H1 (cell line): ENCODE measurements around the gene KNOP1. TPM values are rescaled to one million over a fixed set of nuclear protein-coding genes. Genes with fewer than 3 reads are reported as not detected.

Source experiments
- CTCF ChIA-PET: fragments of 300-600 bp; sonication (Branson Sonifier 250); formaldehyde crosslinking; loops from one replicate; lab custom pipeline; 2021; ENCODE audit not compliant: partially characterized antibody; lab: Charles Lee
- POLR2A ChIA-PET: fragments of 300-600 bp; sonication (Branson Sonifier 250); formaldehyde crosslinking; loops from one replicate; lab custom pipeline; 2021; ENCODE audit warnings: inconsistent platforms; ENCODE audit not compliant: partially characterized antibody; lab: Charles Lee
- DNase-seq, 2 experiments: peaks; one replicate each; pipeline versions ENCODE4 v3.0.0 to v3.0.0-alpha.2; 2010 to 2022; ENCODE audit warnings: low spot score in 2 of 2, low read depth in 1 of 2, mixed read lengths in 1 of 2
- FAIRE-seq: peaks from 2 replicates; lab custom pipeline; 2011; peaks lifted over from hg19 to GRCh38; lab: Jason Lieb, UNC
- H2AFZ ChIP-seq: 2 replicates; pipeline ENCODE4 v1.8.1; 2012; ENCODE audit warnings: low read length, inconsistent platforms
- H2AK5ac ChIP-seq: 2 replicates; pipeline ENCODE4 v1.6.1; 2013; ENCODE audit warnings: low read depth, low read length
- H2BK120ac ChIP-seq: replicated peaks from 2 replicates; pipeline ENCODE3; 2013; ENCODE audit warnings: low read depth, low read length, inconsistent platforms
- H2BK12ac ChIP-seq: 2 replicates; pipeline ENCODE4 v1.6.1; 2013; ENCODE audit warnings: low read depth, low read length
- H2BK15ac ChIP-seq: 2 replicates; pipeline ENCODE4 v1.6.1; 2013; ENCODE audit warnings: low read length
- H2BK20ac ChIP-seq: 2 replicates; pipeline ENCODE4 v1.6.1; 2013; ENCODE audit warnings: low read length
- H2BK5ac ChIP-seq: 2 replicates; pipeline ENCODE4 v1.6.1; 2013; ENCODE audit warnings: low read depth, low read length
- H3K14ac ChIP-seq: 2 replicates; pipeline ENCODE4 v1.6.1; 2013; ENCODE audit warnings: inconsistent platforms; ENCODE audit not compliant: insufficient read length
- H3K18ac ChIP-seq: 2 replicates; pipeline ENCODE4 v1.6.1; 2013; ENCODE audit warnings: low read length; ENCODE audit errors: extremely low read depth
- H3K23ac ChIP-seq: 2 replicates; pipeline ENCODE4 v1.6.1; 2013; ENCODE audit warnings: inconsistent platforms; ENCODE audit not compliant: insufficient read length
- H3K23me2 ChIP-seq: 2 replicates; pipeline ENCODE4 v1.6.1; 2013; ENCODE audit warnings: low read depth, low read length
- H3K27ac ChIP-seq: 2 replicates; pipeline ENCODE4 v1.6.1; 2011; ENCODE audit warnings: low read depth, low read length, inconsistent platforms
- H3K27me3 ChIP-seq, 4 experiments: replicated peaks in 1 of 4; 1 replicate in 1 of 4; 2 replicates in 3 of 4; pipeline versions ENCODE4 v1.6.1 to v1.8.1; 2011 to 2013; ENCODE audit warnings: low read length in 3 of 4, mild to moderate bottlenecking in 3 of 4, inconsistent platforms in 2 of 4, mixed read lengths in 2 of 4, moderate library complexity in 1 of 4; ENCODE audit not compliant: control insufficient read depth in 3 of 4, insufficient read depth in 3 of 4; ENCODE audit errors: extremely low read depth in 1 of 4
- H3K36me3 ChIP-seq, 4 experiments: 2 replicates each; pipeline versions ENCODE4 v1.6.1 to v1.8.1; 2011 to 2013; ENCODE audit warnings: mild to moderate bottlenecking in 4 of 4, low read length in 3 of 4, moderate library complexity in 2 of 4, control low read depth in 1 of 4, inconsistent platforms in 1 of 4; ENCODE audit not compliant: insufficient read depth in 4 of 4, control insufficient read depth in 2 of 4
- H3K4ac ChIP-seq: replicated peaks from 2 replicates; pipeline ENCODE3; 2013; ENCODE audit warnings: low read length, low read depth, mixed read lengths, inconsistent platforms; ENCODE audit not compliant: insufficient read length
- H3K4me1 ChIP-seq, 4 experiments: replicated peaks in 1 of 4; 1 replicate in 1 of 4; 2 replicates in 3 of 4; pipeline versions ENCODE4 v1.6.1 to v1.8.1; 2011 to 2013; ENCODE audit warnings: low read length in 3 of 4, inconsistent platforms in 2 of 4, mixed read lengths in 1 of 4; ENCODE audit not compliant: insufficient read depth in 4 of 4, control insufficient read depth in 3 of 4
- H3K4me2 ChIP-seq, 2 experiments: 2 replicates each; pipeline versions ENCODE4 v1.6.1 to v1.8.1; 2011 to 2013; ENCODE audit warnings: low read depth in 2 of 2, low read length in 2 of 2, control low read depth in 1 of 2, inconsistent platforms in 1 of 2, mild to moderate bottlenecking in 1 of 2; ENCODE audit not compliant: insufficient read depth in 1 of 2
- H3K4me3 ChIP-seq, 4 experiments: fragments of 200-600, 300-600 bp in 1 of 4; sonication (generic), shearing (Covaris generic), sonication (Bioruptor Twin) in 1 of 4; 2 replicates each; pipeline versions ENCODE4 v1.5.1 to v1.8.1; 2011 to 2016; ENCODE audit warnings: low read length in 4 of 4, low read depth in 3 of 4, control low read depth in 2 of 4, inconsistent platforms in 2 of 4, mild to moderate bottlenecking in 2 of 4, mixed read lengths in 1 of 4, moderate library complexity in 1 of 4; ENCODE audit not compliant: insufficient read depth in 2 of 4; ENCODE audit errors: extremely low read depth in 1 of 4
- H3K56ac ChIP-seq: replicated peaks from 2 replicates; pipeline ENCODE3; 2013; ENCODE audit warnings: low read depth, mild to moderate bottlenecking, mixed read lengths, low read length, inconsistent platforms; ENCODE audit not compliant: insufficient read length
- H3K79me1 ChIP-seq: 2 replicates; pipeline ENCODE4 v1.6.1; 2013; ENCODE audit warnings: low read depth, low read length, control low read depth
- H3K79me2 ChIP-seq, 2 experiments: 2 replicates each; pipeline versions ENCODE4 v1.6.1 to v1.8.1; 2012 to 2013; ENCODE audit warnings: low read length in 2 of 2, mild to moderate bottlenecking in 2 of 2, inconsistent platforms in 1 of 2; ENCODE audit not compliant: insufficient read depth in 2 of 2, control insufficient read depth in 1 of 2
- H3K9ac ChIP-seq, 4 experiments: replicated peaks in 1 of 4; 1 replicate in 1 of 4; 2 replicates in 3 of 4; pipeline versions ENCODE4 v1.6.1 to v1.8.1; 2011 to 2013; ENCODE audit warnings: low read depth in 3 of 4, low read length in 3 of 4, control low read depth in 2 of 4, mild to moderate bottlenecking in 2 of 4, moderate library complexity in 2 of 4, inconsistent platforms in 1 of 4; ENCODE audit errors: extremely low read depth in 1 of 4
- H3K9me3 ChIP-seq, 2 experiments: 2 replicates each; pipeline versions ENCODE4 v1.6.1 to v1.8.1; 2012 to 2013; ENCODE audit warnings: mild to moderate bottlenecking in 2 of 2, moderate library complexity in 2 of 2, control low read depth in 1 of 2, inconsistent platforms in 1 of 2, low read depth in 1 of 2, low read length in 1 of 2, mixed read lengths in 1 of 2; ENCODE audit not compliant: insufficient read depth in 2 of 2
- H4K20me1 ChIP-seq, 2 experiments: replicated peaks in 1 of 2; 2 replicates each; pipeline versions ENCODE3 to v1.8.1; 2011 to 2013; ENCODE audit warnings: inconsistent platforms in 2 of 2, low read length in 2 of 2, mild to moderate bottlenecking in 1 of 2; ENCODE audit not compliant: insufficient read depth in 2 of 2, control insufficient read depth in 1 of 2
- H4K5ac ChIP-seq: 2 replicates; pipeline ENCODE4 v1.6.1; 2013; ENCODE audit warnings: low read length, low read depth, mixed read lengths, inconsistent platforms; ENCODE audit not compliant: insufficient read length
- H4K8ac ChIP-seq: 2 replicates; pipeline ENCODE4 v1.8.0; 2013; ENCODE audit warnings: mild to moderate bottlenecking, moderate library complexity, low read length, inconsistent platforms; ENCODE audit not compliant: insufficient read depth; ENCODE audit errors: extremely low read depth
- H4K91ac ChIP-seq: replicated peaks from 2 replicates; pipeline ENCODE3; 2013; ENCODE audit warnings: low read length, mixed read lengths, inconsistent platforms; ENCODE audit not compliant: insufficient read length
- GTF2F1 ChIP-seq: IDR thresholded peaks from 2 replicates; pipeline ENCODE4 v1.6.1; 2012; ENCODE audit warnings: low read depth, low read length, improper control_type of control experiment, borderline replicate concordance
- RAD21 ChIP-seq, 2 experiments: IDR thresholded peaks in 1 of 2; conservative IDR thresholded peaks in 1 of 2; 2 replicates each; pipeline ENCODE4 v1.6.1; 2011; ENCODE audit warnings: low read depth in 2 of 2, low read length in 2 of 2, improper control_type of control experiment in 1 of 2, inconsistent platforms in 1 of 2, mild to moderate bottlenecking in 1 of 2, moderate library complexity in 1 of 2
- SP4 ChIP-seq: IDR thresholded peaks from 2 replicates; pipeline ENCODE4 v1.6.1; 2012; ENCODE audit warnings: low read length, inconsistent platforms
- TBP ChIP-seq: IDR thresholded peaks from 2 replicates; pipeline ENCODE4 v1.6.1; 2011; ENCODE audit warnings: low read depth, low read length, improper control_type of control experiment
- TCF12 ChIP-seq: IDR thresholded peaks from 2 replicates; pipeline ENCODE4 v1.6.1; 2011; ENCODE audit warnings: low read depth, mild to moderate bottlenecking, low read length
- TEAD4 ChIP-seq: IDR thresholded peaks from 2 replicates; pipeline ENCODE4 v1.6.1; 2012; ENCODE audit warnings: low read depth, low read length, inconsistent platforms, mixed read lengths
- YY1 ChIP-seq: IDR thresholded peaks from 2 replicates; pipeline ENCODE4 v1.6.1; 2011; ENCODE audit warnings: low read depth, mild to moderate bottlenecking, low read length
- WGBS, 2 experiments: shearing (Covaris generic) in 1 of 2; methylation state at CpG; one replicate each; pipeline versions ENCODE4 v1.1.6 to v1.1.7; 2013 to 2015; ENCODE audit warnings: low lambda C conversion rate in 2 of 2, mixed read lengths in 2 of 2, inconsistent platforms in 1 of 2, low coverage in 1 of 2, missing lambda C conversion rate in 1 of 2; ENCODE audit not compliant: insufficient replicate concordance in 2 of 2, insufficient coverage in 1 of 2, insufficient read length in 1 of 2; ENCODE audit errors: extremely low coverage in 1 of 2, missing lambda C conversion rate in 1 of 2; 5-methylcytosine and 5-hydroxymethylcytosine counted together
- polyA plus RNA-seq, 7 experiments: library from polyadenylated mRNA; depleted of rRNA in 3 of 7; stranded (reverse) in 5 of 7; unstranded in 2 of 7; fragments of >200 nt in 5 of 7; fragments of 200-250 nt in 2 of 7; gene quantifications; 1 replicate in 5 of 7; 2 replicates in 1 of 7; 4 replicates in 1 of 7; pipeline versions ENCODE4 v1.2.1 to v1.2.3, GENCODE V29; 2011 to 2013; ENCODE audit warnings: missing spikeins in 2 of 7, mixed read lengths in 2 of 7
- total RNA-seq: library from RNA; stranded (reverse); fragmentation: NEBNext Ultra II Directional; extraction: Animal tissue kit (Norgen Biotek cat#: 25700); gene quantifications from 2 replicates; pipeline ENCODE4 v1.2.1, GENCODE V29; 2021

Gene KNOP1
- total and polyA plus RNA-seq, 2 of the 8 experiments (the other 6 are each of a cell fraction or from before 2014, with no cell fraction given), result 21.6 to 87.9 TPM

GRCh38 chr16:19694989-19695388 is 23.0 kb downstream of the KNOP1 start:
- Histone ChIP-seq H4K91ac (no peak overlapping the region), H3K36me3 (peaks cover 9 to 31% (median 25%) of the 10 kb centered on the region in 4 experiments), H2BK20ac (no peak overlapping the region), H2AFZ (no peak overlapping the region), H3K23me2 (no peaks in the 10 kb centered on the region), H3K4me3 (no peak overlapping the region), H2BK5ac (no peak overlapping the region), H3K4me2 (no peak overlapping the region), H2AK5ac (no peak overlapping the region), H3K79me1 (peaks cover 3% of the 10 kb centered on the region; the same call in 1 of the 2 replicates), H4K8ac (no peak overlapping the region), H3K56ac (no peak overlapping the region), H3K23ac (no peak overlapping the region), H3K4ac (no peak overlapping the region), H3K4me1 (no peaks in the 10 kb centered on the region), H3K27me3 (no peaks in the 10 kb centered on the region), H3K27ac (no peak overlapping the region), H2BK12ac (no peak overlapping the region), H3K9me3 (peaks cover 6 to 17% of the 10 kb centered on the region in 2 experiments), H3K79me2 (no peaks in the 10 kb centered on the region; a peak in 1 of 4 replicates), H4K20me1 (no peaks in the 10 kb centered on the region), H2BK120ac (no peak overlapping the region), H3K18ac (no peak overlapping the region), H4K5ac (no peak overlapping the region), H2BK15ac (no peak overlapping the region), H3K9ac (no peak overlapping the region), H3K14ac (no peak overlapping the region)
- ChIA-PET POLR2A (interaction anchor here (1.3 to 2.6 kb wide), 3 partner anchors 10 to 140 kb away, joined by 3 to 18 read pairs (median 6); partner anchors contain the start of gene VPS35L), CTCF (interaction anchor here (0.8 to 2.0 kb wide), 3 partner anchors 14 to 192 kb away, joined by 3 to 5 read pairs (median 3); no protein-coding TSS in a partner anchor)
- FAIRE-seq (no peak), DNase-seq (no peak)
- 96% methylated on average over 7 of the region's 8 CpGs; no CpG with 5 or more reads in 1 of the 2 experiments for WGBS, 2 experiments
- TF ChIP-seq TBP, result no peak
- TF ChIP-seq RAD21 (IDR thresholded peaks at IDR 0.05 in 1 of 2, conservative IDR thresholded peaks at IDR 0.05 in 1 of 2; ENCODE audit: low read depth in 2 of 2, low read length in 2 of 2), result no peak
- TF ChIP-seq GTF2F1, result no peak
- no peak for TF ChIP-seq SP4
- TF ChIP-seq YY1, result no peak
- TF ChIP-seq TCF12, result no peak
- TF ChIP-seq TEAD4, result no peak
